A549 (cell line): ENCODE data around the gene VPS54. TPM values are rescaled to one million over a fixed set of nuclear protein-coding genes. Genes with fewer than 3 reads are reported as not detected.

ENCODE experiments used
- ATAC-seq, 2 experiments: fragments of 200-7000 bp in 1 of 2; fragments of >200 bp in 1 of 2; cut with Nextera tagmentation in 1 of 2; cut with Tn5 transposase in 1 of 2; 3 replicates each; pipeline versions ENCODE4 v1.8.0 to v1.9.1; 2018 to 2020; ENCODE audit warnings: mild to moderate bottlenecking in 1 of 2, moderate library complexity in 1 of 2
- CTCF ChIA-PET: fragments of 300-600 bp; sonication (Branson Sonifier 250); formaldehyde crosslinking; extraction: SDS; loops from one replicate; lab custom pipeline; 2021; ENCODE audit warnings: antibody characterized with exemption, inconsistent platforms; lab: Yijun Ruan, JAX
- POLR2A ChIA-PET: fragments of 350-600 bp; formaldehyde crosslinking; extraction: SDS; loops from one replicate; lab custom pipeline; 2021; ENCODE audit warnings: antibody characterized with exemption, inconsistent platforms; lab: Yijun Ruan, JAX
- DNase-seq, 2 experiments: peaks; one replicate each; pipeline versions ENCODE4 v3.0.0 to v3.0.0-alpha.2; 2011 to 2016; ENCODE audit warnings: low read depth in 1 of 2, low spot score in 1 of 2
- FAIRE-seq: peaks from 2 replicates; lab custom pipeline; 2011; peaks lifted over from hg19 to GRCh38; lab: Jason Lieb, UNC
- H3K27ac ChIP-seq, 2 experiments: fragments of >200 bp; sonication (Bioruptor Twin); formaldehyde crosslinking; 3 replicates each; pipeline ENCODE4 v1.5.1; 2016 to 2017
- H3K4me1 ChIP-seq: fragments of >200 bp; sonication (Bioruptor Twin); formaldehyde crosslinking; 3 replicates; pipeline ENCODE4 v1.6.1; 2016
- H3K4me2 ChIP-seq: fragments of >200 bp; sonication (Bioruptor Twin); formaldehyde crosslinking; 3 replicates; pipeline ENCODE4 v1.6.1; 2016
- H3K4me3 ChIP-seq: fragments of >200 bp; sonication (Bioruptor Twin); formaldehyde crosslinking; 3 replicates; pipeline ENCODE4 v1.5.1; 2016
- H3K9me3 ChIP-seq: fragments of >200 bp; sonication (Bioruptor Twin); formaldehyde crosslinking; 3 replicates; pipeline ENCODE4 v1.6.1; 2016
- CEBPB ChIP-seq, 2 experiments: fragments of >200 bp in 1 of 2; sonication (Bioruptor Twin) in 1 of 2; formaldehyde crosslinking in 1 of 2; IDR thresholded peaks; 2 replicates each; pipeline ENCODE4 v1.6.1; 2012 to 2016
- CHD2 ChIP-seq: fragments of 150-350 bp; IDR thresholded peaks from 2 replicates; pipeline ENCODE4 v1.6.1; 2014; ENCODE audit warnings: low read length; ENCODE audit not compliant: partially characterized antibody
- CHD4 ChIP-seq: fragments of 200-600 bp; sonication (generic); IDR thresholded peaks from 2 replicates; pipeline ENCODE4 v1.6.1; 2016; ENCODE audit warnings: antibody characterized with exemption, mild to moderate bottlenecking, borderline replicate concordance
- EHF ChIP-seq: fragments of 250-450 bp; sonication (Bioruptor Pico); IDR thresholded peaks from 2 replicates; pipeline ENCODE4 v1.5.0; 2020; ENCODE audit warnings: mild to moderate bottlenecking
- EHMT2 ChIP-seq: fragments of 200-600 bp; sonication (generic); IDR thresholded peaks from 2 replicates; pipeline ENCODE4 v1.6.1; 2016; ENCODE audit warnings: antibody characterized with exemption, low read depth, mild to moderate bottlenecking, moderate library complexity
- FOSB ChIP-seq: fragments of 250-450 bp; sonication (Bioruptor Pico); IDR thresholded peaks from 2 replicates; pipeline ENCODE4 v1.5.0; 2020; ENCODE audit warnings: mild to moderate bottlenecking, moderate library complexity
- FOSL2 ChIP-seq, 2 experiments: fragments of 450-650 bp in 1 of 2; fragments of >200 bp in 1 of 2; sonication (Bioruptor Twin) in 1 of 2; formaldehyde crosslinking; IDR thresholded peaks; 2 replicates each; pipeline versions ENCODE4 v1.5.0 to v1.6.1; 2016 to 2020; ENCODE audit warnings: mild to moderate bottlenecking in 1 of 2, moderate library complexity in 1 of 2
- FOXS1 ChIP-seq: fragments of 250-450 bp; sonication (Bioruptor Pico); IDR thresholded peaks from 2 replicates; pipeline ENCODE4 v1.5.0; 2020; ENCODE audit warnings: mild to moderate bottlenecking, moderate library complexity
- HOXB13 ChIP-seq: fragments of 250-450 bp; sonication (Bioruptor Pico); IDR thresholded peaks from 2 replicates; pipeline ENCODE4 v1.5.0; 2020; ENCODE audit warnings: low read depth, mild to moderate bottlenecking, moderate library complexity
- HOXB5 ChIP-seq: fragments of 250-450 bp; sonication (Bioruptor Pico); IDR thresholded peaks from 2 replicates; pipeline ENCODE4 v1.5.0; 2020; ENCODE audit warnings: mild to moderate bottlenecking, moderate library complexity
- JUNB ChIP-seq: fragments of >200 bp; sonication (Bioruptor Twin); formaldehyde crosslinking; IDR thresholded peaks from 2 replicates; pipeline ENCODE4 v1.6.1; 2016
- KDM1A ChIP-seq: fragments of 200-600 bp; sonication (generic); IDR thresholded peaks from 2 replicates; pipeline ENCODE4 v1.6.1; 2016; ENCODE audit warnings: low read depth, mild to moderate bottlenecking
- MAX ChIP-seq: IDR thresholded peaks from 2 replicates; pipeline ENCODE4 v1.6.1; 2012
- PHF8 ChIP-seq: fragments of 200-600 bp; sonication (generic); IDR thresholded peaks from 2 replicates; pipeline ENCODE4 v1.6.1; 2016; ENCODE audit warnings: low read depth, mild to moderate bottlenecking, antibody characterized with exemption, moderate library complexity, borderline replicate concordance
- POLR2AphosphoS2 ChIP-seq: conservative IDR thresholded peaks from 2 replicates; pipeline ENCODE4 v1.6.1; 2012; ENCODE audit warnings: low read length, improper control_type of control experiment, inconsistent platforms
- RAD21 ChIP-seq, 2 experiments: fragments of >200 bp in 1 of 2; sonication (Bioruptor Twin) in 1 of 2; formaldehyde crosslinking in 1 of 2; IDR thresholded peaks in 1 of 2; conservative IDR thresholded peaks in 1 of 2; 2 replicates in 1 of 2; 3 replicates in 1 of 2; pipeline ENCODE4 v1.6.1; 2012 to 2018; ENCODE audit warnings: inconsistent platforms in 1 of 2
- REST ChIP-seq: fragments of 200-600 bp; sonication (generic); IDR thresholded peaks from 2 replicates; pipeline ENCODE4 v1.6.1; 2016; ENCODE audit warnings: antibody characterized with exemption, mild to moderate bottlenecking, moderate library complexity
- SMC3 ChIP-seq: fragments of >200 bp; sonication (Bioruptor Twin); formaldehyde crosslinking; IDR thresholded peaks from 3 replicates; pipeline ENCODE4 v1.6.1; 2018; ENCODE audit warnings: inconsistent platforms
- SREBF2 ChIP-seq: fragments of 450-650 bp; IDR thresholded peaks from 2 replicates; pipeline ENCODE4 v1.6.1; 2014; ENCODE audit warnings: mild to moderate bottlenecking, moderate library complexity
- TFCP2L1 ChIP-seq: fragments of 250-450 bp; sonication (Bioruptor Pico); IDR thresholded peaks from 2 replicates; pipeline ENCODE4 v1.5.0; 2021; ENCODE audit warnings: mild to moderate bottlenecking
- ZC3H11A ChIP-seq: fragments of 450-650 bp; IDR thresholded peaks from 2 replicates; pipeline ENCODE4 v1.6.1; 2014; ENCODE audit warnings: antibody characterized with exemption, mild to moderate bottlenecking
- ZFP36 ChIP-seq: fragments of 450-650 bp; IDR thresholded peaks from 2 replicates; pipeline ENCODE4 v1.6.1; 2014; ENCODE audit warnings: borderline replicate concordance; ENCODE audit not compliant: partially characterized antibody
- WGBS: methylation state at CpG from one replicate; pipeline ENCODE4 v1.1.6; 2017; ENCODE audit errors: missing lambda C conversion rate; 5-methylcytosine and 5-hydroxymethylcytosine counted together
- polyA plus RNA-seq, 4 experiments: library from polyadenylated mRNA; depleted of rRNA in 3 of 4; stranded (reverse); fragments of >200 nt; fragmentation: RNase III in 1 of 4; extraction: RNeasy Plus Mini Kit Qiagen cat#74134 plus additional on column Dnase treatment in 1 of 4; gene quantifications; 2 replicates in 3 of 4; 3 replicates in 1 of 4; pipeline ENCODE4 v1.2.3, GENCODE V29; 2011 to 2017
- TF ChIP-seq, protein P1 (sequence below): IDR thresholded peaks from 2 replicates; pipeline ENCODE4 v1.6.1; 2012; ENCODE audit warnings: low read depth, borderline replicate concordance
- TF ChIP-seq, protein P2 (sequence below): fragments of >200 bp; sonication (Bioruptor Twin); formaldehyde crosslinking; IDR thresholded peaks from 3 replicates; pipeline ENCODE4 v1.5.1; 2016

Gene VPS54
- polyA plus RNA-seq, 2 of the 4 experiments (the other 2 are of a cell fraction), result 15.0 to 32.5 TPM

GRCh38 chr2:63862806-63863205, 156.4 kb downstream of the VPS54 start:
- peak overlapping the region; percentile 31 to 62; a peak in 4 of 6 replicates for H3K27ac ChIP-seq
- no peak overlapping the region for H3K4me3 ChIP-seq
- peaks cover 35% of the 10 kb centered on the region for H3K4me1 ChIP-seq
- peak in 1 of 2 experiments; percentile 33; a peak in 2 of 6 replicates for ATAC-seq
- POLR2A ChIA-PET, result interaction anchor here (0.9 kb wide), 1 partner anchor 21 kb away, joined by 3 read pairs; the partner anchor contains the start of gene UGP2
- no peaks in the 10 kb centered on the region for H3K9me3 ChIP-seq
- FAIRE-seq, result peak; percentile 18
- peak in 1 of 2 experiments; percentile 29 for DNase-seq
- no peak for TF ChIP-seq ZFP36
- 0 out of 2 replicates have a peak, but pooled peaks have one; percentile 32 for TF ChIP-seq JUNB
- H3K4me2 ChIP-seq, result peak overlapping the region; percentile 52
- CTCF ChIA-PET, result interaction anchor here (1.3 to 6.9 kb wide), 7 partner anchors 12 to 176 kb away, joined by 3 to 94 read pairs (median 33); partner anchors contain the start of gene UGP2
- WGBS, result 80% methylated on average over 1 of the region's 1 CpG

- FAIRE-seq (no peak), DNase-seq (peak; percentile 32 to 77)
- TF ChIP-seq FOXS1 (CRISPR knock-in tag), result no peak
- TF ChIP-seq, protein P1, sequence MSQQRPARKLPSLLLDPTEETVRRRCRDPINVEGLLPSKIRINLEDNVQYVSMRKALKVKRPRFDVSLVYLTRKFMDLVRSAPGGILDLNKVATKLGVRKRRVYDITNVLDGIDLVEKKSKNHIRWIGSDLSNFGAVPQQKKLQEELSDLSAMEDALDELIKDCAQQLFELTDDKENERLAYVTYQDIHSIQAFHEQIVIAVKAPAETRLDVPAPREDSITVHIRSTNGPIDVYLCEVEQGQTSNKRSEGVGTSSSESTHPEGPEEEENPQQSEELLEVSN, result no peak
- TF ChIP-seq RAD21 (conservative IDR thresholded peaks at IDR 0.05 in 1 of 2, IDR thresholded peaks at IDR 0.05 in 1 of 2), result peak; percentile 85 to 87
- TF ChIP-seq SREBF2, result no peak
- TF ChIP-seq, protein P2, sequence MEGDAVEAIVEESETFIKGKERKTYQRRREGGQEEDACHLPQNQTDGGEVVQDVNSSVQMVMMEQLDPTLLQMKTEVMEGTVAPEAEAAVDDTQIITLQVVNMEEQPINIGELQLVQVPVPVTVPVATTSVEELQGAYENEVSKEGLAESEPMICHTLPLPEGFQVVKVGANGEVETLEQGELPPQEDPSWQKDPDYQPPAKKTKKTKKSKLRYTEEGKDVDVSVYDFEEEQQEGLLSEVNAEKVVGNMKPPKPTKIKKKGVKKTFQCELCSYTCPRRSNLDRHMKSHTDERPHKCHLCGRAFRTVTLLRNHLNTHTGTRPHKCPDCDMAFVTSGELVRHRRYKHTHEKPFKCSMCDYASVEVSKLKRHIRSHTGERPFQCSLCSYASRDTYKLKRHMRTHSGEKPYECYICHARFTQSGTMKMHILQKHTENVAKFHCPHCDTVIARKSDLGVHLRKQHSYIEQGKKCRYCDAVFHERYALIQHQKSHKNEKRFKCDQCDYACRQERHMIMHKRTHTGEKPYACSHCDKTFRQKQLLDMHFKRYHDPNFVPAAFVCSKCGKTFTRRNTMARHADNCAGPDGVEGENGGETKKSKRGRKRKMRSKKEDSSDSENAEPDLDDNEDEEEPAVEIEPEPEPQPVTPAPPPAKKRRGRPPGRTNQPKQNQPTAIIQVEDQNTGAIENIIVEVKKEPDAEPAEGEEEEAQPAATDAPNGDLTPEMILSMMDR, result peak; percentile 88
- TF ChIP-seq CHD4, result no peak
- no peak for TF ChIP-seq TFCP2L1 (CRISPR knock-in tag)
- no peak for TF ChIP-seq PHF8
- TF ChIP-seq HOXB13 (CRISPR knock-in tag), result no peak
- TF ChIP-seq FOSL2 (IDR thresholded peaks at IDR 0.05), result no peak
- no peak for TF ChIP-seq FOSL2 (CRISPR knock-in tag; IDR thresholded peaks at IDR 0.05)
- TF ChIP-seq EHF (CRISPR knock-in tag), result no peak
- peak; percentile 47; the same call in 1 of the 2 replicates for TF ChIP-seq MAX
- no peak for TF ChIP-seq CHD2
- TF ChIP-seq EHMT2, result no peak
- TF ChIP-seq ZC3H11A, result no peak
- TF ChIP-seq REST, result no peak
- TF ChIP-seq HOXB5 (CRISPR knock-in tag), result no peak
- no peak for TF ChIP-seq FOSB (CRISPR knock-in tag)
- TF ChIP-seq CEBPB (IDR thresholded peaks at IDR 0.05), result no peak
- peak; percentile 91 for TF ChIP-seq SMC3
- TF ChIP-seq KDM1A, result no peak
- TF ChIP-seq POLR2AphosphoS2, result no peak
Measured at GRCh38 chr2:63861220-63861822, 157.9 kb downstream of the VPS54 start.

More at GRCh38 chr2:63861220-63861822, 157.9 kb downstream of the VPS54 start:
- Histone ChIP-seq H3K27ac (no peak overlapping the region), H3K4me1 (peaks cover 29% of the 10 kb centered on the region), H3K9me3 (no peaks in the 10 kb centered on the region), H3K4me3 (no peak overlapping the region), H3K4me2 (no peak overlapping the region)
- CTCF ChIA-PET, result interaction anchor here (0.6 to 6.9 kb wide), 44 partner anchors 9 to 1549 kb away, joined by 3 to 94 read pairs (median 4); partner anchors contain the start of gene UGP2
- peak; percentile 39 to 83; a peak in 5 of 6 replicates for ATAC-seq
- POLR2A ChIA-PET, result interaction anchor here (0.9 to 1.7 kb wide), 2 partner anchors 20 to 163 kb away, joined by 3 to 10 read pairs; partner anchors contain the start of gene UGP2
- 46% methylated on average over 6 of the region's 6 CpGs for WGBS
